OCI-M1 (cell line): Measurements from ENCODE around the gene VEZF1.

ENCODE experiments used
- DNase-seq: peaks from one replicate; lab custom pipeline; 2025; lab: John Stamatoyannopoulos, UW

Gene VEZF1, protein sequence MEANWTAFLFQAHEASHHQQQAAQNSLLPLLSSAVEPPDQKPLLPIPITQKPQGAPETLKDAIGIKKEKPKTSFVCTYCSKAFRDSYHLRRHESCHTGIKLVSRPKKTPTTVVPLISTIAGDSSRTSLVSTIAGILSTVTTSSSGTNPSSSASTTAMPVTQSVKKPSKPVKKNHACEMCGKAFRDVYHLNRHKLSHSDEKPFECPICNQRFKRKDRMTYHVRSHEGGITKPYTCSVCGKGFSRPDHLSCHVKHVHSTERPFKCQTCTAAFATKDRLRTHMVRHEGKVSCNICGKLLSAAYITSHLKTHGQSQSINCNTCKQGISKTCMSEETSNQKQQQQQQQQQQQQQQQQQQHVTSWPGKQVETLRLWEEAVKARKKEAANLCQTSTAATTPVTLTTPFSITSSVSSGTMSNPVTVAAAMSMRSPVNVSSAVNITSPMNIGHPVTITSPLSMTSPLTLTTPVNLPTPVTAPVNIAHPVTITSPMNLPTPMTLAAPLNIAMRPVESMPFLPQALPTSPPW

GRCh38 chr17:57987581-57988300 lies at the start of gene VEZF1:
VEZF1 (minus strand) TSS chr17:57988254; CDS start chr17:57988111, 143 bp downstream.
- peak; percentile 85 for DNase-seq

DNA sequence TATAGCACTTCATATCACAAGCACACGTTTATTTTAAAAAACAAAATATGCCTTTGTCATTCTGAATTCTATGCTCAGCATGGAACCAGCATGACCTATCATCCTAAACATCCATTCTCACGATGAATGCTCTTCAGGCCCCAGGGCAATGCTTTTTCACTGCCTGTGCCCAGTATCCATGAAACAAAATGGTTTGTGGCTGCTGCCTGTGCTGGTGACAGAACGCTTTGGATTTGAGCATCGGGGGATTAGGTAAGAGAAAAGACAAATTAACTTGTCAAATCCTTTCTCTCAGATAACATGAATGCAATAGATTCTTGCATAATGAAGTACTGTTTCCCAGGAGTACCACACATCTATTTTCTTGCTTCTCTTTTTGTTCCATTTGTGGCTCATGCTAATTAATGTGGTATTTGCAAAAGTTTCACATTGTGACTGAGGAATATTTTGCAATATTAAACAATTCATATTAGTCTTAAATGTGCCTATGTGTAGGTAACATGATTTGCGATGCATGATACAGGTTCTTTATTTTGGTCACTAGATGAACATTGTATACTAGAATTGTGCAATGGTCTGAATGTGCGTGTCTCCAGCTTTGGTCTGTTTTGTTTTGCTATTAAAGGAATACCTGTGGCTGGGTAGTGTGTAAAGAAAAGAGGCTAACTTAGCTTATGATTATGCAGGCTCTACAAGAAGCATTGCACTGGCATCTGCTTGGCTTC lies 44.8 kb upstream of the VEZF1 start:
- DNase-seq: no peak

GRCh38 chr17:58028578-58028977 lies 40.5 kb upstream of the VEZF1 start:
- no peak for DNase-seq

GRCh38 chr17:58020401-58020800 lies 32.3 kb upstream of the VEZF1 start:
- no peak for DNase-seq

DNA sequence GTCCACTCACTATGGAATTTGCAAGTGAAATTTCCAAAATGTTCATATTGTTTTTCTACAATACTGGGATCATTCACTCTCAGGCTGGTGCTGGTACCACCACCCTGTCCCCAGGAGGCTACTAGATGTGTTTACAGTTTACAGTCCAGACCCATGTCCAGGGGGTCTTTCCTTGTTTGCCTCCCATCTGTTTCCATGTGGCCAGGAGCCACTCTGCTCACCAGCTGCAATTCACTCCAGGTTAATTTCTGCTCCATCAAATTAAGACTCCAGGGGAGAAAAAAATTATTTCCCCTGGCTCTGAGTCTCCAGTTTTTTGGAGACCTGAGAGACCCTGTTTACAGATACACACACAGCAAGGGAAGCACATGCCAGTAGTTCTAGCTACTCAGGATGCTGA lies 31.5 kb upstream of the VEZF1 start:
- no peak for DNase-seq

DNA sequence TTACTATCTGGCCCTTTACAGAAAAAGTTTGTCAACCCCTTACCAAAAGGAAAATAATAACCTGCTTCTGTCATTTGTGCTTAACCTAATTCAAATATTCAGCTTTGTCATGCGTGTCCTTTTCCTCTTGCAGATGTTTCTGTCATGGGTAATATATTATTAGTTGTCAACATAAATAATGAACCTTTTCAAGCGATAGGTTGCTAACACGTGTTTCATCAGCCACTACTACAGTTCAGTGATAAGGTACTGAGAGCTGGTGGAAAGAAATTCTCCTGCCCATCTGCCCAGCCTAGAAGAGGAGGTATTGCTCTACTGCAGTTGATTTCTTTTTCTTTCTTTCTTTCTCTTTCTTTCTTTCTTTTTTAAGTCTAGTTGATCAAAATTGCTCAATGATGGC lies 31.0 kb upstream of the VEZF1 start:
- no peak for DNase-seq

- DNase-seq: no peak
Observed at GRCh38 chr17:58010067-58010799, 22.2 kb upstream of the VEZF1 start.

GRCh38 chr17:58007781-58008706 lies 20.0 kb upstream of the VEZF1 start:
- DNase-seq: no peak

DNA sequence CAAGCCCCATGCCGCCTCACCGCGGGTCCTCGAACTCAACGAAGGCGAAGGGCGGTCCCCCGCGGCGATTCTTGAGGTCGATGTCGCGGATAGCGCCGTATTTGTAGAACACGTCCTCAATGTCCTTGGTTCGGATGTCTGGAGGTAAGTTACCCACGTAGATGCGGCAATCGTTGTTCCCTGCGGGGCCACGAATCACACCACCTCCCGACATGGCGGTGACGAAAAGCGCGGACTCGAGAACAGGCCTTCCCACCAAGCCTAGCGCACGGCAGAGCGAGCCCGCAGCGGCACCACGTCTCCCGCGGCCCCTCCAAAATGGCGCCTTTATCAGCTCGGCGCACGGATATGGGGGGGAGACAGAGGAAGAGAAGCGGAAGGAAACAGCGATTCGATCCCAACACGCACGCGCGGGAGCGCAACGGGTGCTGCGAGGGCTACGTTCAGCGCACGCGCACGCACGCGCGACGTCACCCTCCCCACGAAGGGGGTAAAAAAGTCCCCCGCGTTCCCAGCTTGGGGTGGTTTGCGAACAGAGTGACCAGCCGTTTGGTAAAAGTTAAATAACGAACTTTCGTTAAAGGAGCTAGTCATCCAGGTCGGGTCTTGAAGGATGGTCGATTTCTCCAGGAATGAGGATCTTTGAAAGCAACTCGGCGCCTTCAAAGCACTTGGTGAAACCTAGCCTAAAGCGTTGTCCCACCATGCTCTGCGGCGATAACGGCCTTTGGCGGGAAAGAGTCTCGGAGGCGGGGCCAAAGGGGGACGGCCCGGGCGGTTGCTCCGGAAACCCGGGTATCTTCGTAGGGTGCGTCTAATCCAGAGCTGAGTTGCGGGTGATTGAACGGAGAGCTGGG lies 19.1 kb upstream of the VEZF1 start, which contains the start of gene SRSF1:
Gene SRSF1, minus strand, starts transcription at position 323 of the 857 bp plus-strand sequence. Its CDS starts 109 bp downstream, at position 214.
- peak; percentile 98 for DNase-seq

DNA sequence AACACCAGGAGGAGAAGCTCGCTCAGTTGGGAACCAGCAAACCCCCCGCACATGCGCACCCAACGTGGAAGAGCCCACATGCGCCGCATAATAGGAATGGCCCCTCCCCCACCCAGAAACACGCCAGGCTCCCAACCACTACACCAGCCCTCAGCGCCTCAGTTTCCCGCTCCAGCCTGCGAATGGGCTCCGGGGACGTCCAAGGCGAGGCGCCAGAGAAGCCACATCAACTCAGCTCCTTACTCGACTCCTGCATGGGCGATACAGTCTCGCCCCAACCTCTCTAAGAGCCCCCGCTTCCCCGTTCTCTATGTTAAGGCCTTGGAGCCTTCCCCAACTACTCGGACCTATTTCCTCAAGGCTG lies 18.5 kb upstream of the VEZF1 start:
- peak; percentile 75 for DNase-seq

DNA sequence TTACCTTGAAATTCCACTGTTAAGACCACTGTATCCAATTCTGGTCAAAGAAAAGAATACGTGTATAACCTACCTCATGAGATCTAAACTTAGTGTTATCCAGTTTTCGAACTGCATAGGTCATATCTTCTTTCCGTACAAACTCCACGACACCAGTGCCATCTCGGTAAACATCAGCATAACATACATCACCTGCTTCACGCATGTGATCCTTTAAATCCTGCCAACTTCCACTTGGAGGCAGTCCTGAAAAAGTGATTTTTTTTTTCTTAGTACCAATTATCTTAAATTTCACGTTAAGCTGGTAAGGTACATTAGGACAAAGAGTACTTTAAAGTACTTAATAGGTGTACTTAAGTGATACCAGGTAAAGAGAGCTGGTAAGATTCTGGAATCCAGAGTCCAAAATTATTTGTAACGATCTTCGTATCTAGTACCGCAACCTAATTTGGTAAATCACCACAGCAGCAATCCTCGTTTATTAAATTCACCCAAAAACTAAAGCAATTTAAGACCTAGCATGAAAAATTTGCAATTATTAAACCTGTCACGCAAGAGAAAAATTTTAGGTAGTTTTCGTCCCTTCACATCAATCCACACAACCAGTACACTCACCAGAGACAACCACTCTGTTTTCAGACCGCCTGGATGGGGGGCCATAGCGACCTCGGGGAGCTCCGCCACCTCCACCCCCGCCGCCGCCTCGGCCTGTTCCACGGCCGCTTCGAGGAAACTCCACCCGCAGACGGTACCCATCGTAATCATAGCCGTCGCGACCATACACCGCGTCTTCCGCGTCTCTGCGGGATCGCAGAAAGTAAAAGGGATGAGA lies 17.9 kb upstream of the VEZF1 start:
- no peak for DNase-seq

GRCh38 chr17:58005031-58005727 lies 17.1 kb upstream of the VEZF1 start:
- DNase-seq: peak; percentile 47

DNA sequence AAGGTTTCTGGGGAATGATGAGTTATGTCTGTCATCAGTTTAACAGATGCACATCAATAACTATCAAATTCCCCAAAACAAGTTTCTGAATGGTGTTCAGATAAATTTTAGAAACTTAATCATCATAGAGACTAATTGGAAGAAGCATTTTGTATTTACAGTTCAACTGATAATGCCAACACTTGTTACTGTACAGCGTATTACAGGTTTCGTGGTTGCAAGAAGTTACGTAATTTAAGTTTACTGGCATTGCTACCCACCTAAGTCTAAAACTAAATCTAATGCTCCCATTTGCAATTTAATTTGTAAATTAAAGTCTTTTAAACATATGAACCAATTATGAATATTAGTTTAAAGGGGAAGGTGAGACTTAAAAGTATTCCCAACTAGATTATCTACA lies 16.0 kb upstream of the VEZF1 start:
- no peak for DNase-seq

GRCh38 chr17:58002973-58003372 lies 14.9 kb upstream of the VEZF1 start:
- no peak for DNase-seq

DNA sequence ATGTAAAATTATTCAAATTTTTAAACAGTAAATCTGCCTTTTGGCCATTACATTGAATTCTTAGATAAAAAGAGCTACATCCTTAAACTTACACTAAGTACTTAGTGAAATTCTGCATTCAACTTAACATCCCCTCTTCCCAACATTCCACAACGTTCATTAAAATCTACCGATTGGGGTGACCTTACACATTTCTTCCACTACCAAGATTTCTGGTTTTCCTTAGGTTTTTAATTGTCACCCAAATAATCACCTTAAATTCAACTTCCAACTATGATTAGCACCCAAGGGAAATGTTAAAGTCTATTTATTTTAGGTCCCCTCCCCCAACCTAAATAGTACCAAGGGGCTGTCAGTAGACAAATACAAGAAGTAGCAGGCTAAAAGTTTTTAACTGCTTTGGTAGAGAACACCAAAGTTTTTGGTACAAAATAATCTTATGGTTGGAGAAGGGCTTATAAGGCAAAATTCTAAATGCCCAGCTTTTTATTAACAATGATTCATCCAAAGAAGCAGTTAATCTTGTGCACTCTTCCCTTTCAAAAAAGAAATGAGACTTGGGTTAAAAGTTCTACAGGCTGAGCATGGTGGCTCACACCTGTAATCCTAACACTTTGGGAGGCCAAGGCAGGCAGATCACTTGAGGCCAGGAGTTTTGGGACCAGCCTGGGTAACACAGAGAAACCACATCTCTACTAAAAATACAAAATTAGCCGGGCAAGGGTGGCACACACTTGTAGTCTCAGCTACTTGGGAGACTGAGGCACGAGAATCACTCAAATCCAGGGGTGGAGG lies 14.3 kb upstream of the VEZF1 start:
- DNase-seq: no peak

DNA sequence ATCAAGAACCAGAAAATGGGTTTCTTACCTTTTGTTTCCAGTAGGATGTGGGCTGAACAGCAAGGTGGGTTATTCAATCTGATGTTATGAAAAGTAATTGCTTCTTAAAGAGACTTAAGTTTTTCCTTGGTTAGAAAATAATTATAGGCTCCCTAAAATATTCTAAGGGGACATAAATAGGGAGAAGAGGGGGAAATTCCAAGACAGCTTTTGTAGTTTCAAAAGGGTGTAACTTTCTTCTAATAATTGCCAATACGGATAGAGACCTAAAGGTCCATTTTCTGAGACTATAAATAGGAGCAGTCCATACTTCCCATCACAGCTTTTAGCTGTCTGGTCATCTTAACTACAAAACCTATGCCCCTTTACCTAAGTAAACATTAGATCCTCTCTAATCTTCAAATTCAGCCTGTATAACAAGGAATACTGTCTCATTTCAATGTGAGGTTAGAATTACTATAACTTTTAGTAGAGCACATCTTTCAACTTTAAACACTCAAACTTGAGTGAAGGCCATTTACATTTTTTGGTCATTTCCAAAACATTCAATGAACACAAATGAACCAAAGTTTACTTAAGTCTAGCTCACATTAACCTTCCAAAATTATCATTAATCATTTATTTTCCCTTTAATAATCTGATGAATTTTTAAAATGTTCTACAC lies 13.5 kb upstream of the VEZF1 start:
- no peak for DNase-seq
